AG09309 (cell line): ENCODE data around the gene NEURL1B.

Experiments
- DNase-seq: peaks from one replicate; pipeline ENCODE4 v3.0.0-alpha.2; 2010; ENCODE audit warnings: low read depth
- H3K4me3 ChIP-seq: 2 replicates; pipeline ENCODE4 v1.5.1; 2011; ENCODE audit warnings: mild to moderate bottlenecking, low read depth, low read length, moderate library complexity; ENCODE audit not compliant: control insufficient read depth
- CTCF ChIP-seq: IDR thresholded peaks from 2 replicates; pipeline ENCODE4 v1.5.1; 2011; ENCODE audit warnings: mild to moderate bottlenecking, low read depth, low read length, inconsistent platforms; ENCODE audit not compliant: insufficient read depth, control insufficient read depth; ENCODE audit errors: missing control alignments

NEURL1B gene

GRCh38 chr5:172700365-172701290, 59.6 kb downstream of the NEURL1B start:
- no peak for TF ChIP-seq CTCF
- DNase-seq = no peak
- H3K4me3 ChIP-seq = no peak overlapping the region

GRCh38 chr5:172701291-172701656, 60.2 kb downstream of the NEURL1B start:
- H3K4me3 ChIP-seq = no peak overlapping the region
- no peak for DNase-seq
- no peak for TF ChIP-seq CTCF

GRCh38 chr5:172703952-172704351, 62.9 kb downstream of the NEURL1B start:
- TF ChIP-seq CTCF = no peak
- H3K4me3 ChIP-seq = no peak overlapping the region
- DNase-seq = no peak

GRCh38 chr5:172705576-172706084, 64.6 kb downstream of the NEURL1B start:
- TF ChIP-seq CTCF = no peak
- no peak for DNase-seq
- H3K4me3 ChIP-seq = no peak overlapping the region

- no peak for DNase-seq
- no peak overlapping the region for H3K4me3 ChIP-seq
- no peak for TF ChIP-seq CTCF
Measured at GRCh38 chr5:172706796-172707195, 65.7 kb downstream of the NEURL1B start.

GRCh38 chr5:172707285-172708182, 66.5 kb downstream of the NEURL1B start:
- no peak overlapping the region for H3K4me3 ChIP-seq
- DNase-seq = peak; percentile 17
- peak; percentile 79 for TF ChIP-seq CTCF
